ENCODE results near the gene TYW1.
"Not testable (repeated sequence)": the region's sequence is repeated elsewhere in the genome, so short reads cannot be mapped to it uniquely, and the experiment has no call there.

Gene TYW1

DNA sequence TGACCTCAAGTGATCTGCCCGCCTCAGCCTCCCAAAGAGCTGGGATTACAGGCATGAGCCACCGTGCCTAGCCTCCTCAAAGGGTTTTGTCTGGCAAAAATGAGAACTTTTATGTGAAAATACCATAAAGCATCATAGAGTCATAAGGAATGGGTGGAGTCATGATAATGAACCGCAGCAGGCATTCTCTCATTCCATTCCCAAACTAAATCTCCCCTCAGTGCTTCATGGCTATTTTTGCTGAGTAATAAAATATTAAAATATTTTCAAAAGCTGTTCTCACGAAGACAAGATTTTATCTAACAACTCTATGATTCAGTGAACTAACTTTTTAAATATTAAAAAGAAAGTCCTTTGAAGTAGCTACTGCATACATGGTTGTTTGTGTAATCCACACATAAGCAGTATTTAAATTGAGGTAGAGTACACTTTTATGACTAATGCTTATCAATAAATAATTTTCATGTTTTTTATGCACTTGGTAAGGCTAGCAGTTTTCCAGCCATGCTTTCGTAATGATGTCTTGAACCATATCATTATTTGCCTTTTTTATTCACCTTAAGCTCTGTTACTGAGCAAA lies 195.6 kb downstream of the TYW1 start:
- not testable (repeated sequence) for DNase-seq

GRCh38 chr7:67192889-67193613 lies 196.4 kb downstream of the TYW1 start:
- DNase-seq = peak; percentile 27

GRCh38 chr7:67196176-67196575 lies 199.5 kb downstream of the TYW1 start:
- not testable (repeated sequence) for DNase-seq

DNA sequence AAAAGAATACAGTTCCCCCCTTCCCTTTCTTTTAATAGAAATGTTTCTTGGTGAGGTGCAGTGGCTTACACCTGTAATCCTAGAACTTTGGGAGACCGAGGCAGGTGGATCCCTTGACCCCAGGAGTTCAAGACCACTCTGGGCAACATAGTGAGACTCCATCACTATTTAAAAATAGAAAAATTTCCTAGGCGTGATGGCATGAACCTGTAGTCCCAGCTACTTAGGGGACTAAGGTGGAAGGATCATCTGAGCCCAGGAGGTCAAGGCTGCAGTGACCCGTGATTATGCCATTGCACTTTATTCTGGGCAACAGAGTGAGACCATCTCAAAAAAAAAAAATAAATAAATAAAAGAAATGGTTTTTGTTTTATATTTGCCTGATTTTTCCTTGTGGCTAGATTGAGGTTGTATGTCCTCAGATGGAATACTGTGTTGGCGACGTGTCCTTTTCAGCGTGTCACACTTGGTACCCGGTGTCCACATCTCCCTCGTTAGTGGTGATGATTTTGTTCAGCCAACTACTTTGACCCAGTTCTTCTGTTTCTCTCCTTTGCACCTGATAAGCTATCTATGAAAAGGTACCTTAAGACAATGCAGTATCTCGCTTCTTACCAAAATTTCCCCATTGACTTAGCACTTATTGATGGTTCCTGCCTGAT lies 202.4 kb downstream of the TYW1 start:
- DNase-seq = not testable (repeated sequence)

DNA sequence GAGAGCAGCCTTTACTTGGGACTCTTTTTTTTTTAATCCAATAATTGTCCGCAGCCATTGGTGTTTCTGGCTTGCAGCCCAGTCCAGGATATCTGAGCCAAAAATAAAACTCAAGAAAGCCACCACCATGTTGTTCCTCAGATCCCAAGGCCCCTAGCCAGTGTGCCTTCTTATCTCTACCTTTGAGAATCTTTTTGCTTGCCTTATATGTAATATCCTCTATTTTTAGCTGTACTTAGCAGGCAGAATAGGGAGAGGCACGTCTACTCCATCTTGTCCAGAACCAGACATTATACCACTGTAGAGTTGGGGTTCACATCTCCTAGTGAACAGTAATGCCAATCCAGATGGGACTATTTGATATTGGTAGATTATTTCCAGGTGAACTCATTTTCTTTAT lies 209.1 kb downstream of the TYW1 start:
- DNase-seq = not testable (repeated sequence)

- no peak for DNase-seq
Observed at GRCh38 chr7:67206452-67206851, 209.8 kb downstream of the TYW1 start.

GRCh38 chr7:67208656-67209055 lies 212.0 kb downstream of the TYW1 start:
- DNase-seq = not testable (repeated sequence)

DNA sequence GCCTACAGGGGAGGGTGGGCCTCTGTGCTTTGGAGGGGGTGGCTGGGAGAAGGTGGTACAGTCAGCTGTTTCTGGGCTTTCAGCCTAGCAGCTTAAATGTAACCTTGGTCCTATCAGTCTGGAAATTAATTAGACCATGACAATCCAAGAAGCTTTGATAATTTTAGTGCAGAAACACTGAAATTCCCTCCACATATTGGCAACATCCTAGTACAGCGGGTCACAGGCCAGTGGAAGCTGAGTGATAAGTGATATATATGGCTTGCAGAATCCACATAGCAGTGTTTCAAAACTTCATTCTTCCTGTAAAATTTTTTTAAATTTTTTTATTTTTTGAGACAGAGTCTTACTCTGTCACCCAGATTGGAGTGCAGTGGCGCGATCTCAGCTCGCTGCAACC lies 212.6 kb downstream of the TYW1 start:
- no peak for DNase-seq

- no peak for DNase-seq
Observed at GRCh38 chr7:67210567-67210966, 213.9 kb downstream of the TYW1 start.

- not testable (repeated sequence) for DNase-seq
Observed at GRCh38 chr7:67211650-67212330, 215.2 kb downstream of the TYW1 start.

DNA sequence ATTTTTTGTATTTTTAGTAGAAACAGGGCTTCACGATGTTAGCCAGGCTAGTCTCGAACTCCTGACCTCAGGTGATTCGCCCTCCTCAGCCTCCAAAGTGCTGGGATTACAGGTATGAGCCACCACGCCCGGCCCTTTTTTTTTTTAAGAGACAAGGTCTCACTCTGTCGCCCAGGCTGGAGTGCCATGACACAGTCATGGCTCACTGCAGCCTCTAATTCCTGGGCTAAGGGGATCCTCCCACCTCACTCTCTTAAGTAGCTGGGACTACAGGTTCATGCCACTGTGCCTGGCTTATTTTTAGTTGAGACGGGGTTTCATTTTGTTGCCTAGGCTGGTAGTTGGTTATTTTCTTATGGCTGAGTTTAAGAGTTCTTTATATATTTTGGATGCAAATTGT lies 216.4 kb downstream of the TYW1 start:
- DNase-seq = not testable (repeated sequence)

DNA sequence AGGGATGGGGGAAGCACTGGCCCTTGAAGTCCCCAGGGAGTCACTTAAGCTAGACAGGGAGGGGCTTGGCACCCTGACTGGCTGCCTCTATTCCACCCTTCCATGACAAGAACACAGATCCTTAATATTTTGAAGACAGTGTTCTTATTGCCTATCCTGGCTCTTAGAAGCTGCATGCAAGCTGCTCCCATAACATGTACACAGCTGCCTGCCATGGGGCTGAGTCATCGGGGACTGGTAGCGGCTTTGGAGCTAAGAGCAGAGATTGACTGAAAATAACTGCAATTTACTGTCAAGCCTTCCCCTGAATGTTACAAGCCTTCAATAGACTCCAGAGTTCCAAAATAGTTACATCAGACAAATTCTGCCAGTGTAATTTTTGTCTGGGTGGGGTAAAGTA lies 226.9 kb downstream of the TYW1 start:
- DNase-seq = not testable (repeated sequence)

GRCh38 chr7:67226340-67226907 lies 229.8 kb downstream of the TYW1 start:
- not testable (repeated sequence) for DNase-seq

GRCh38 chr7:67226967-67227366 lies 230.3 kb downstream of the TYW1 start:
- not testable (repeated sequence) for DNase-seq

GRCh38 chr7:67229018-67229417 lies 232.4 kb downstream of the TYW1 start:
- not testable (repeated sequence) for DNase-seq

GRCh38 chr7:67230029-67230428 lies 233.4 kb downstream of the TYW1 start:
- not testable (repeated sequence) for DNase-seq

GRCh38 chr7:67233506-67233905 lies 236.9 kb downstream of the TYW1 start:
- not testable (repeated sequence) for DNase-seq

GRCh38 chr7:67236216-67236615 lies 239.6 kb downstream of the TYW1 start:
- not testable (repeated sequence) for DNase-seq

- not testable (repeated sequence) for DNase-seq
Observed at GRCh38 chr7:67242871-67243270, 246.2 kb downstream of the TYW1 start.

- not testable (repeated sequence) for DNase-seq
Observed at GRCh38 chr7:67248364-67248763, 251.7 kb downstream of the TYW1 start.

GRCh38 chr7:67251986-67252558 lies 255.4 kb downstream of the TYW1 start:
- DNase-seq = no peak

GRCh38 chr7:67255076-67255475 lies 258.4 kb downstream of the TYW1 start:
- not testable (repeated sequence) for DNase-seq

All from right kidney (tissue), 1 donor.